HEK293T (cell line): ENCODE results near the gene FDXACB1.
A peak's percentile ranks its signal among the peaks of the same experiment; 100 is the strongest.

Source experiments
- CTCF ChIA-PET: fragments of 350-600 bp; formaldehyde crosslinking; extraction: SDS; loops from one replicate; lab custom pipeline; 2021; ENCODE audit warnings: antibody characterized with exemption, inconsistent platforms; lab: Yijun Ruan, JAX
- POLR2A ChIA-PET: fragments of 350-600 bp; formaldehyde crosslinking; extraction: SDS; loops from one replicate; lab custom pipeline; 2020; ENCODE audit warnings: antibody characterized with exemption, inconsistent platforms; lab: Yijun Ruan, JAX
- DNase-seq: peaks from one replicate; pipeline ENCODE4 v3.0.0; 2012; ENCODE audit warnings: mixed read lengths; ENCODE audit errors: extremely low spot score
- ARNT ChIP-seq: fragments of 450-650 bp; IDR thresholded peaks from 2 replicates; pipeline ENCODE4 v1.6.1; 2017; ENCODE audit warnings: mild to moderate bottlenecking
- CTBP1 ChIP-seq: fragments of 450-650 bp; IDR thresholded peaks from 2 replicates; pipeline ENCODE4 v1.6.1; 2016; ENCODE audit warnings: borderline replicate concordance
- FOXK2 ChIP-seq: fragments of 450-650 bp; IDR thresholded peaks from 2 replicates; pipeline ENCODE4 v1.6.1; 2016; ENCODE audit warnings: mild to moderate bottlenecking
- FOXM1 ChIP-seq: fragments of 450-650 bp; IDR thresholded peaks from 2 replicates; pipeline ENCODE4 v1.6.1; 2017; ENCODE audit warnings: mild to moderate bottlenecking, borderline replicate concordance
- HDGF ChIP-seq: fragments of 450-650 bp; IDR thresholded peaks from 2 replicates; pipeline ENCODE4 v1.6.1; 2017; ENCODE audit warnings: antibody characterized with exemption, borderline replicate concordance
- L3MBTL2 ChIP-seq: fragments of 450-650 bp; conservative IDR thresholded peaks from 2 replicates; pipeline ENCODE4 v1.6.1; 2016; ENCODE audit warnings: mild to moderate bottlenecking
- NFRKB ChIP-seq: fragments of 450-650 bp; IDR thresholded peaks from 2 replicates; pipeline ENCODE4 v1.6.1; 2016; ENCODE audit warnings: mild to moderate bottlenecking, moderate library complexity
- PKNOX1 ChIP-seq: fragments of 450-650 bp; IDR thresholded peaks from 2 replicates; pipeline ENCODE4 v1.6.1; 2016
- SP1 ChIP-seq: fragments of 450-650 bp; IDR thresholded peaks from 2 replicates; pipeline ENCODE4 v1.6.1; 2017
- TARDBP ChIP-seq: fragments of 450-650 bp; IDR thresholded peaks from 2 replicates; pipeline ENCODE4 v1.6.1; 2016
- ZNF384 ChIP-seq: fragments of 450-650 bp; IDR thresholded peaks from 2 replicates; pipeline ENCODE4 v1.6.1; 2016

FDXACB1 gene

GRCh38 chr11:111833524-111833923 is 45.4 kb downstream of the FDXACB1 start:
- CTCF ChIA-PET = interaction anchor here (0.9 kb wide), 1 partner anchor 247 kb away, joined by 3 read pairs; no protein-coding TSS in a partner anchor
- no peak for TF ChIP-seq FOXK2
- TF ChIP-seq PKNOX1 = peak; percentile 65; the same call in 1 of the 2 replicates
- POLR2A ChIA-PET = interaction anchor here (1.3 kb wide), 1 partner anchor 10 kb away, joined by 3 read pairs; no protein-coding TSS in a partner anchor
- DNase-seq = no peak

DNA sequence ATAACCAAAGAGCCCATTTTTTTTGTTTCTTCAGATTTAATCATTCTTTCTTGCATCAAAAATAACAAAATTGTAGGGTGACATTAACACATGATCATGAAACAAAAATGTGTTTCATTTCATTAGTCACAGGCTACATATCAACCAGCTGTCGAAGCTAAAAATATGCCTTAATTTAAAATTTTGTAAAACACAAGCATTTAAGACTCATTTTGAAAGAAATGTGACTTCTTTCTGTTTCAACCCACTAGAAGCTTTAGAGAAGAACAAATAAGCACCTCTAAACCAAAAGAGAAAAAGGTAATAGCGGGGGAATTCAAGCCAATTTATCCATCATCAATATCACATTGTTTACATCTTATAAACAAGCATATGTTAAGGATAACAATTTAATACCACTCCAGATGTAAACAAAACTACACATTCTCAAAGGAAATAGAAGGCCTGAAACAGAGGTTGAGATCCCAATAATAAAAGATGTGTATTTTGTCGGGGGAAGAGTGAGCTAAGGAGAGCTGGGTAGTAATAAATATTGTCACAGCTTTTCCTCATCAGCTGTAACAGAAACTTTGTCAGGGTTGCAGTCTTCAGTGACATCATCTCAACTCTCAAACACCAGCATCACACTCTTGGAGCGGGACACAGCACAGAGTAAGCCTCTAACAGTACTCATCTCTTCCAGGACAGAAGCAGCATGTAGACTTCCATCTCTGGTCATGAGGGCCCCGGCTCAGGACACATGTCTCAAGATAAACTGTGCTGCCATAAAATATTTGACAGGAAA is 49.6 kb downstream of the FDXACB1 start:
- CTCF ChIA-PET = no interaction called here
- no peak for DNase-seq
- TF ChIP-seq TARDBP (no peak), SP1 (no peak), PKNOX1 (no peak), L3MBTL2 (no peak), HDGF (no peak)
- POLR2A ChIA-PET = no interaction called here

GRCh38 chr11:111826322-111826950 is 52.5 kb downstream of the FDXACB1 start:
- TF ChIP-seq PKNOX1 (no peak), SP1 (no peak), CTBP1 (no peak), L3MBTL2 (no peak), NFRKB (no peak), HDGF (no peak), ZNF384 (no peak), FOXM1 (no peak), ARNT (no peak)
- no peak for DNase-seq
- ChIA-PET CTCF (no interaction called here), POLR2A (interaction anchor here (1.2 kb wide), 1 partner anchor 60 kb away, joined by 3 read pairs; the partner anchor contains the start of gene PPP2R1B)
